Fibroblast of villous mesenchyme (primary cell): Measurements from ENCODE around the gene ST8SIA6. TPM values are rescaled to one million over a fixed set of nuclear protein-coding genes. Genes with fewer than 3 reads are reported as not detected.

ENCODE experiments used
- DNase-seq: peaks from one replicate; pipeline ENCODE4 v3.0.0-alpha.2; 2010; ENCODE audit warnings: low read depth
- H3K4me3 ChIP-seq: 2 replicates; pipeline ENCODE4 v1.5.1; 2011; ENCODE audit warnings: low read depth, mild to moderate bottlenecking, low read length
- CTCF ChIP-seq: IDR thresholded peaks from 2 replicates; pipeline ENCODE4 v1.5.1; 2012; ENCODE audit warnings: low read depth, mild to moderate bottlenecking, low read length; ENCODE audit not compliant: insufficient read depth
- total RNA-seq: library from RNA; depleted of rRNA; stranded (reverse); fragments of >200 nt; gene quantifications from 2 replicates; pipeline ENCODE4 v1.2.3, GENCODE V29; 2012

ST8SIA6 gene
- total RNA-seq, 1 donor, result not detected

- TF ChIP-seq CTCF, result no peak
- no peak for DNase-seq
- H3K4me3 ChIP-seq, result no peak overlapping the region
These were observed 2.7 kb upstream of the ST8SIA6 start for GRCh38 chr10:17457083-17457482.

GRCh38 chr10:17456032-17456548 is 1.7 kb upstream of the ST8SIA6 start:
- DNase-seq, result no peak
- TF ChIP-seq CTCF, result no peak
- no peak overlapping the region for H3K4me3 ChIP-seq

GRCh38 chr10:17455015-17455520 is 673 bp upstream of the ST8SIA6 start:
- no peak overlapping the region for H3K4me3 ChIP-seq
- no peak for TF ChIP-seq CTCF
- no peak for DNase-seq

GRCh38 chr10:17453373-17454091 is 863 bp downstream of the ST8SIA6 start:
- peak; percentile 16 for DNase-seq
- TF ChIP-seq CTCF, result no peak
- H3K4me3 ChIP-seq, result peak overlapping the region; percentile 46

- no peak for TF ChIP-seq CTCF
- no peak for DNase-seq
- no peak overlapping the region for H3K4me3 ChIP-seq
These were observed 1.4 kb downstream of the ST8SIA6 start for GRCh38 chr10:17453035-17453372.

GRCh38 chr10:17452060-17452841 is 2.1 kb downstream of the ST8SIA6 start:
- H3K4me3 ChIP-seq, result no peak overlapping the region
- no peak for DNase-seq
- TF ChIP-seq CTCF, result no peak
